K562 (cell line): ENCODE measurements around the gene CFAP69. TPM values are rescaled to one million over a fixed set of nuclear protein-coding genes. Genes with fewer than 3 reads are reported as not detected.

Experiments used
- E2F6 ChIP-seq, 2 experiments: IDR thresholded peaks; 2 replicates each; pipeline ENCODE4 v1.6.1; 2011; ENCODE audit warnings: borderline replicate concordance in 1 of 2, control low read depth in 1 of 2, low read depth in 1 of 2, low read length in 1 of 2, mild to moderate bottlenecking in 1 of 2, mixed read lengths in 1 of 2, moderate library complexity in 1 of 2; ENCODE audit not compliant: insufficient read depth in 1 of 2, insufficient read length in 1 of 2, poor library complexity in 1 of 2, severe bottlenecking in 1 of 2; ENCODE audit errors: extremely low read depth in 1 of 2
- GTF2F1 ChIP-seq: IDR thresholded peaks from 2 replicates; pipeline ENCODE4 v1.6.1; 2011; ENCODE audit warnings: low read depth, low read length, improper control_type of control experiment
- ID3 ChIP-seq, 2 experiments: fragments of 250-450 bp in 1 of 2; fragments of 450-650 bp in 1 of 2; sonication (Bioruptor Pico) in 1 of 2; IDR thresholded peaks; 2 replicates each; pipeline versions ENCODE4 v1.6.1 to v1.8.0; 2016 to 2021; ENCODE audit warnings: mild to moderate bottlenecking in 2 of 2, moderate library complexity in 2 of 2, missing compliant biosample characterization in 1 of 2, missing genetic modification characterization in 1 of 2
- NR2C1 ChIP-seq, 2 experiments: fragments of 450-650 bp; IDR thresholded peaks; 2 replicates each; pipeline ENCODE4 v1.6.1; 2017; ENCODE audit warnings: mild to moderate bottlenecking in 2 of 2, antibody characterized with exemption in 1 of 2, inconsistent platforms in 1 of 2, missing compliant biosample characterization in 1 of 2, missing genetic modification characterization in 1 of 2
- RCOR1 ChIP-seq, 2 experiments: IDR thresholded peaks; 2 replicates each; pipeline ENCODE4 v1.6.1; 2012; ENCODE audit warnings: low read depth in 2 of 2, low read length in 2 of 2, borderline replicate concordance in 1 of 2, improper control_type of control experiment in 1 of 2
- SFPQ ChIP-seq: fragments of 200-400 bp; formaldehyde crosslinking; IDR thresholded peaks from 2 replicates; pipeline ENCODE4 v1.6.1; 2017; ENCODE audit warnings: mild to moderate bottlenecking, low read depth, low read length, moderate library complexity
- polyA plus RNA-seq, 8 experiments: library from polyadenylated mRNA; depleted of rRNA in 4 of 8; stranded (reverse) in 5 of 8; unstranded in 3 of 8; fragments of >200 nt; fragmentation: Nextera tagmentation in 2 of 8; fragmentation: Illumina TruSeq in 1 of 8; extraction: Ambion mirVana in 2 of 8; extraction: Trizol in 1 of 8; gene quantifications; 2 replicates each; pipeline versions ENCODE4 v1.2.1 to v1.2.3, GENCODE V29; 2011 to 2014; ENCODE audit warnings: inconsistent platforms in 1 of 8, missing spikeins in 1 of 8
- total RNA-seq, 7 experiments: library from RNA; depleted of rRNA in 6 of 7; stranded (reverse); fragments of >200 nt in 6 of 7; fragmentation: Illumina TruSeq in 2 of 7; extraction: Trizol in 2 of 7; gene quantifications; 2 replicates each; pipeline versions ENCODE4 v1.2.1 to v1.2.3, GENCODE V29; 2011 to 2021; ENCODE audit warnings: low replicate concordance in 1 of 7
- TF ChIP-seq, protein P1 (sequence below): IDR thresholded peaks from 3 replicates; pipeline ENCODE4 v1.6.1; 2011; ENCODE audit warnings: borderline replicate concordance, mild to moderate bottlenecking; ENCODE audit not compliant: insufficient read length, insufficient read depth

The CFAP69 gene
- total and polyA plus RNA-seq, 9 of the 15 experiments (the other 6 are each of a cell fraction or from before 2014, with no cell fraction given) = 0.24 to 5.1 (median 1.7) TPM

DNA sequence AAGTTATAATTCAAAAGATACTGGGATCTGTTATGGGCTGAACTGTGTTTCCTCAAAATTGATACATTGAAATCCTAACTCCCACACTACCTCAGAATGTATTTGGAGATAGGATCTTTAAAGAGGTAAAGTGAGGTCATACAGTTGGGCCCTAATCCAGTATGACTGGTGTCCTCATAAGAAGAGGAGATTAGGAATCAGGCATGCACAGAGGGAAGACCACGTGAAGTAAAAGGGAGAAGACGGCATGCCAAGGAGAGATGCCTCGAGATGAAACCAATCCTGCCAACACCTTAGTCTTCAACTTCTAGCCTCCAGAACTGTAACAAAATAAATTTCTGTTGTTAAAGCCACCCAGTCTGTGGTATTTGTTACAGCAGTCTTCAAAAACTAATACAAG is 5.9 kb upstream of the CFAP69 start (continued):
- TF ChIP-seq SFPQ = no peak
- no peak for TF ChIP-seq GTF2F1
- no peak for TF ChIP-seq NR2C1 (IDR thresholded peaks at IDR 0.05)
- no peak for TF ChIP-seq NR2C1 (tag; IDR thresholded peaks at IDR 0.05)
- peak; percentile 28 to 45 for TF ChIP-seq E2F6 (IDR thresholded peaks at IDR 0.05; ENCODE audit: borderline replicate concordance in 1 of 2, extremely low read depth in 1 of 2, insufficient read depth in 1 of 2, insufficient read length in 1 of 2, low read depth in 1 of 2, low read length in 1 of 2, poor library complexity in 1 of 2, severe bottlenecking in 1 of 2)
- TF ChIP-seq ID3 (CRISPR knock-in tag; IDR thresholded peaks at IDR 0.05) = no peak
- TF ChIP-seq ID3 (tag; IDR thresholded peaks at IDR 0.05) = no peak
- TF ChIP-seq, protein P1, sequence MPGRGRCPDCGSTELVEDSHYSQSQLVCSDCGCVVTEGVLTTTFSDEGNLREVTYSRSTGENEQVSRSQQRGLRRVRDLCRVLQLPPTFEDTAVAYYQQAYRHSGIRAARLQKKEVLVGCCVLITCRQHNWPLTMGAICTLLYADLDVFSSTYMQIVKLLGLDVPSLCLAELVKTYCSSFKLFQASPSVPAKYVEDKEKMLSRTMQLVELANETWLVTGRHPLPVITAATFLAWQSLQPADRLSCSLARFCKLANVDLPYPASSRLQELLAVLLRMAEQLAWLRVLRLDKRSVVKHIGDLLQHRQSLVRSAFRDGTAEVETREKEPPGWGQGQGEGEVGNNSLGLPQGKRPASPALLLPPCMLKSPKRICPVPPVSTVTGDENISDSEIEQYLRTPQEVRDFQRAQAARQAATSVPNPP = no peak
- TF ChIP-seq RCOR1 (IDR thresholded peaks at IDR 0.05; ENCODE audit: borderline replicate concordance in 1 of 2, low read depth in 2 of 2, low read length in 2 of 2) = peak in 1 of 2 experiments; percentile 35; a peak in 1 of 4 replicates
- TF ChIP-seq, all 486 proteins: peak for 25
